T-helper 1 cell treated with Interleukin-12 subunit alpha and Interleukin-12 subunit beta and Interleukin-4 antibody, amounts not matched to agents 30 ng/mL and 1 ng/mL, for 36 hours (primary cell): Measurements from ENCODE around the gene TFPI2. TPM values are rescaled to one million over a fixed set of nuclear protein-coding genes. Genes with fewer than 3 reads are reported as not detected.
"Not testable (repeated sequence)": the region's sequence is repeated elsewhere in the genome, so short reads cannot be mapped to it uniquely, and the experiment has no call there.

Experiments
- intact Hi-C: fragments of 100-400 bp; cut with micrococcal nuclease; formaldehyde crosslinking; loops from one replicate; pipeline ENCODE4 v1.15.1; 2024
- total RNA-seq: library from RNA; stranded (reverse); gene quantifications from 2 replicates; pipeline ENCODE4 v1.2.3, GENCODE V29; 2022

The TFPI2 gene, protein sequence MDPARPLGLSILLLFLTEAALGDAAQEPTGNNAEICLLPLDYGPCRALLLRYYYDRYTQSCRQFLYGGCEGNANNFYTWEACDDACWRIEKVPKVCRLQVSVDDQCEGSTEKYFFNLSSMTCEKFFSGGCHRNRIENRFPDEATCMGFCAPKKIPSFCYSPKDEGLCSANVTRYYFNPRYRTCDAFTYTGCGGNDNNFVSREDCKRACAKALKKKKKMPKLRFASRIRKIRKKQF
- not detected in 2 replicates for total RNA-seq

GRCh38 chr7:93890464-93891068 lies at the start of gene TFPI2:
TSS of gene TFPI2 (minus strand) at chr7:93890753. CDS start at chr7:93890678, 75 bp downstream.
- intact Hi-C loops: loop anchor here (10.0 kb wide), 1 partner anchor 1596 kb away; no protein-coding TSS in a partner anchor

DNA sequence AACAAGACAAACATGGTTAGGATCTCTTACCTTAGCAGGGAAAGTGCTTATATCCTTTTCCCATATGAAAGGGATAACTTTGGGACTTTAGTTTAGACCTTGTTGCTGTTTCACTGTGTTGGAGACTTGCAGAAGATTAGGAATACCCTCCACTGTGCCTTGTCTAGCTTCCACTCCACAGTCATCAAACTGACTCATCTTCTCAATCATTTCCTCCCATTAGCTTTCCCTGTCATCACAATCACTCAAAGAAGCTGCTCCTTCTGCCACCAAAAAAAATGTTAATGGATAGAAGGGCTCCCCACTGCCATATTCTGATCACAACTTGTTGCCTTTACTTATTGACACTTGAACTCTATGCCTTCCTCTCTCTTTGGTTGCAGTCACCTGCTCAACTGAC lies 47.7 kb upstream of the TFPI2 start:
- intact Hi-C loops: no loop called here

- intact Hi-C loops: no loop called here
Measured at GRCh38 chr7:93937818-93938217, 47.3 kb upstream of the TFPI2 start.

DNA sequence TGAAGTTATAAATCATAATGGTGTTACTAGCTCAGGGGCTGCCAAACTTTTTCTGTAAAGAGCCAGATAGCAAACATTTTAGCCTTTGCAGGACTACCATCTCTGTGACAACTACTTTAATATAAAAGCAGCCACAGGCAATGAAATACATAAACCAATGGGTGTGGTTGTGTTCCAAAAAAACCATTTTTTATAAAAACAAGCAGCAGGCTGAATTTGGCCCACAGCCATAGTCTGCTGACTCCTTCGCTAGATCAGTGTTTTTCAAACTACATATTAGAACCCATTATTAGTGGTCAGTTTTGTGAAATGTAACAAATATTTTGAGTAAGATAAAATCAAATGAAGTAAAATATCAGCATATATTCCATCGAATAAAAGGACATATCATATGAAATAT lies 44.5 kb upstream of the TFPI2 start:
- intact Hi-C loops: no loop called here

DNA sequence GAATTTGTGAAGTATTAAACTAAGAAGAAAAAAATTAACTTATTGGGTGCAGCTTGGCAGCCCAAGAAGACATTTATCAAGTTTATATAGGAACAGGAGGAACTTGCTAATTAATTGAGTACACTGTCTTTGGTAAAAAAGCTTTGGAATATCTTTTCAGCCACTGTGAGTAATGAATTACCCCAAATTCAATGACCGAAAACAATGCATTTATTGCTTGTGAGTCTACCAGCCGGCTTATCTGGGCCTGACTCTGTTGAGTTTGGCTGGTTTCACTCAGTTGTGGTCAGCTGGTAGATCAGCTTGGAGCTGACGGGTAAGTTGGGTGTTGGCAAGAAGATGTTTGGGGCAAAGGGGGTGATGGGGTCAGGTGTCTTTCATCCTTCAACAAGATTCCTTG lies 42.6 kb upstream of the TFPI2 start:
- intact Hi-C loops: no loop called here

- intact Hi-C loops: no loop called here
Measured at GRCh38 chr7:93931655-93932054, 41.1 kb upstream of the TFPI2 start.

DNA sequence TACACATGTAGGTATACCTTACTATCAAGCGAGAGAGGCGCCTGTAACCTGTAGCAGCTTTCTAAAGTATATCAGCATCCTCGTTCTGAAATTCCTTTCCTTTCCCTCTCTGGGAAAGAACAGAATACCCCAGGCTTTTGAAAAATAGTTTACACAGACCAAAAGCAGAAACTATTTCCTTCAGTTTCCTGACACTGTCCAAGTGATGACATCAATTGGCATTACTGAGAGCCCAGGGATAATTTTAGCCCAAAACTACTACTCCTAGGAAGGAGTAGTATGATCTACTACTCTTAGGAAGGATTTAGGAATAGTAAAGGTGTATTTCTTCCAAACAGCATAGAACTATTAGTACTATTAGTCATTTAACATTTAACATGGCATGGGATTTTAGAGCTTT lies 37.0 kb upstream of the TFPI2 start:
- intact Hi-C loops: no loop called here

DNA sequence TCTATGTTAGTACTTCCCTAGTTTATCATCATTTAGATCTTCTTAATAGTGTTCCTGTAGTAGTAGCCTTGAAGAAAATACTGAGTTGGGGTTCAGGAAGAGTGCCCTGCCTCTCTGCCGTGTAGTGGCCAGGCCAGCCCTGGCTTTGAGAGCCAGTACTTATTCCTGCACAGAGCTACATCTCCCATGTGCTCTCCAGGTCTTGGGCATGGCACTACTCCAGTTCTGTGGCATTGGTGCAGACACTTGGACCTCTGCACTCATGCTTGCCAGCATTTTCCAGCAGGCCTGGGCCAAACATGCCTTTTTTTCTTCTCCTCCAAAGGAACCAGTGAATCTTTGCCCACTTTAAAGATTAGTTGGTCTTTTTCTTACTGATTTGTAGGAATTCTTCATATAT lies 36.2 kb upstream of the TFPI2 start:
- intact Hi-C loops: no loop called here

DNA sequence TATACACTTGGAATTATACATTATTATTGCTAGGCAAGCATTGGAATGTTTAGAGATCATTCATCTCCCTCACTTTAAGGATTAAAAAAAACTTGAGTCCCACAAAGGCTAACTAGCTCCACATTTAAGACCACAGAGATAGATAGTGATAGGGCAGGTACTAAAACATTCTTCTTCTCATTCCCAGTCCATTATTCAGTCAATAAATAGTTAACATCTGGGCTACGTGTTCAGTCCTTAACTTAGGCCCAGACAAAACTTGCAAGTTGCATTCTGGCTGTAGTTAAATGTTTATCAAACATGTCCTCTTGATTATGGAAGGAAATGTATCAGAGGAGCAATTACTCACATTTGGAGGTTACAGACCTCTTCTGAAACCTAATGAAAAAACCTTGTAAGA lies 33.4 kb upstream of the TFPI2 start:
- intact Hi-C loops: no loop called here

- intact Hi-C loops: no loop called here
Measured at GRCh38 chr7:93923296-93923695, 32.7 kb upstream of the TFPI2 start.

- intact Hi-C loops: no loop called here
Measured at GRCh38 chr7:93921607-93922566, 31.3 kb upstream of the TFPI2 start, which contains the start of gene GNG11. TSS of gene GNG11 (plus strand) at chr7:93921735. CDS start at chr7:93922138, 403 bp downstream.

GRCh38 chr7:93921186-93921585 lies 30.6 kb upstream of the TFPI2 start:
- intact Hi-C loops: no loop called here

DNA sequence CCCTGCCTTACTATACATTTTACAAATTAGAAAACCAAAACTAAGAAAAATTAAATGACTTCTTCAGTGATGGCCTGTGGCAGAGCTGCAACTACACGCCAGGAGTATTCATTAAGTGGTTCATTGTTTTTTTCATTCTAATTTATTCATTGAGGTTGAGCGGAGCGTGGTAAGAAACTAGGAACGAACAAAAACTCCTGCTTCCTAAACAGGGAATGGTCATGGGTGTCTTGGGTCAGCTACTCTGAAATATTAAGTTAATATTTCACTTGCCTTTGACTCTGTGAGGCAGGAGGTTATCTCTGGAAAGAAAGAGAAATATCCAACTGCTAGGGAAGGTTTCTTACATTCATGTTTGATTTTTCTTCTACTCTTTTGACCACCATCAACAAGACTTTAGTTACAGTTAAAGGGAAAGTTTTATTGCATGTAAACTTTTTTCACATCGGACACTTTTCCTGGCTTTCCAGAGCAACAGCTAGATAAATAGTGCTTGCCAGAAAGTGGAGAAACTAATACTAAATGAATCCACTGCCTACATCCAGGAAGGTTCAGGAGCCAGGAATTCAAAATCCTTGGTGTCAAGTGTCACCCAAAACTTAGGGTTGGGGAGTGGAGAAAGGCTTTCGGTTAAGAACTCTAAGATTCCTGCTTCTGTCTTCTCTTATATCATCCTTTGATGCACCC lies 30.1 kb upstream of the TFPI2 start:
- intact Hi-C loops: no loop called here

DNA sequence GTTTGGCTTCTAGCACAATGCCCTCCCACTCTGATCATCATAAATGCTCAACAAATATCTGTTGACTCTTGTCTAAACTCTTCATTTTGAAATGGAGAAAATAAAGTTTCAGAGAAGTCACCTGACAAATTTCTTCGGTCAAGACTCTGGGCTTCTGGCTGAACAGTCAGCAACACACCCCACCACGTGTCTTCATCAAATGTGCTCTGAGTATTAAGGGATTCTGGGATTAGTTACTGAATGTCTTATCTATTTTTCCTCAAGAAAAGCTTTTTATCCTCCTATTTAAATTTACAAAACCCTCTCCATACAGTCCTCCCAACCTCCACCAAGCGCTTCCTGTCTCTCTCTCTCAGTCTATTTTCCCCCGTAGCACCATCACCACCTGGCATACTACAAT lies 25.8 kb upstream of the TFPI2 start:
- intact Hi-C loops: not testable (repeated sequence)

- intact Hi-C loops: not testable (repeated sequence)
Measured at GRCh38 chr7:93915888-93916287, 25.3 kb upstream of the TFPI2 start.

- intact Hi-C loops: not testable (repeated sequence)
Measured at GRCh38 chr7:93915206-93915842, 24.8 kb upstream of the TFPI2 start.

GRCh38 chr7:93914581-93915066 lies 24.1 kb upstream of the TFPI2 start:
- intact Hi-C loops: no loop called here

DNA sequence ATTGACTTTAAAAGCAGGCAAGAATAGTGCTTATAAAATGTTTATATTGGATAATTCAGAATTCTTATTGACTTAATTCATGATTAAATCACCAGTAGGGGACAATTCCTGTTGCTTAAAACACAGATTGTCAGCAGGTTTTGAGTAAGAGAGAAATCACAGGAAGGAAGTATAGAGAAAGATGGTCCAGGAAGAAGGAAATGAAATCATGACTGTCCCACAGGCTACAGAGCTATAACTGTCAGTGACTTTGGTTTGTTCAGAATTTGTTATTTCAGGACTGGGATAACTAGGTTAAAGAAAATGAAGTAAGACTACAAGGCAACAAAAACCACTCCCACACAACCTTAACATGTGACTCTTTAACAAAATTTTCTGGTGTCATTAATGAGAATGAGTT lies 22.6 kb upstream of the TFPI2 start:
- intact Hi-C loops: no loop called here

- intact Hi-C loops: not testable (repeated sequence)
Measured at GRCh38 chr7:93911661-93912060, 21.1 kb upstream of the TFPI2 start.

DNA sequence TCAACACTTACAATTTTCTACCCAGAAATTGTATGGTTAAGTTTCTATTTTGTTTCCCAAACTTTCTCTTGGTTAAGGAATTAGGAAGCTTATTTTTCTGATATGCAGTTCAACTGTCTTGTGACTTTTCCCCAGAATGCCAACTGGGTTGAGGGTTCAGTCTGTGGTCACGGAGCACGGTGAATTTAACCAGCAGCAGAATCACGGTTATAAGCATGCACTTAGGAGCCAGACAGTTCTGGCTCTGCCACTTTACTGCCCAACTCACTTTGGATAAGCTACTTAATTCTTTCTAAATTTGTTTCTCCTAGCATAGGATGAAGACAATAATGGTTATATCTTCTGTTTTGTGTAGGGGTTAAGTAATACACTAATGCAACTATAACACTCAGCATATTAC lies 20.7 kb upstream of the TFPI2 start:
- intact Hi-C loops: not testable (repeated sequence)
